HEK293 (cell line): ENCODE data around the gene ATP11C.

Experiments
- CTCF ChIA-PET: fragments of 350-600 bp; formaldehyde crosslinking; extraction: SDS; loops from one replicate; lab custom pipeline; 2021; ENCODE audit warnings: antibody characterized with exemption; lab: Yijun Ruan, JAX
- POLR2A ChIA-PET: fragments of 300-600 bp; formaldehyde crosslinking; extraction: SDS; loops from one replicate; lab custom pipeline; 2020; ENCODE audit warnings: antibody characterized with exemption, inconsistent platforms; lab: Yijun Ruan, JAX
- H3K27ac ChIP-seq: fragments of 200-500 bp; sonication (Bioruptor generic); 2 replicates; pipeline ENCODE4 v1.5.1; 2014; ENCODE audit warnings: low read depth, low read length, control low read depth, inconsistent platforms; ENCODE audit errors: extremely low read depth
- H3K36me3 ChIP-seq, 2 experiments: fragments of 200-500 bp in 1 of 2; sonication (Bioruptor generic) in 1 of 2; 1 replicate in 1 of 2; 2 replicates in 1 of 2; pipeline ENCODE4 v1.5.1; 2014 to 2017; ENCODE audit warnings: inconsistent platforms in 2 of 2, low read length in 2 of 2; ENCODE audit not compliant: control insufficient read depth in 2 of 2, insufficient read depth in 1 of 2
- H3K4me1 ChIP-seq: fragments of 200-500 bp; sonication (Bioruptor generic); 2 replicates; pipeline ENCODE4 v1.5.1; 2014; ENCODE audit warnings: mild to moderate bottlenecking, low read length, inconsistent platforms; ENCODE audit not compliant: control insufficient read depth, insufficient read depth
- H3K4me3 ChIP-seq: 2 replicates; pipeline ENCODE4 v1.5.1; 2011; ENCODE audit warnings: low read depth, mild to moderate bottlenecking, control low read depth, low read length, moderate library complexity
- H3K9me3 ChIP-seq: fragments of 200-500 bp; sonication (Bioruptor generic); 2 replicates; pipeline ENCODE4 v1.5.1; 2014; ENCODE audit warnings: low read depth, low read length, inconsistent platforms; ENCODE audit not compliant: control insufficient read depth, insufficient read depth
- KLF17 ChIP-seq: fragments of 450-650 bp; formaldehyde crosslinking; IDR thresholded peaks from 2 replicates; pipeline ENCODE4 v1.5.1; 2016; ENCODE audit warnings: missing biosample characterization, missing genetic modification characterization
- KLF7 ChIP-seq: fragments of 450-650 bp; formaldehyde crosslinking; IDR thresholded peaks from 2 replicates; pipeline ENCODE4 v1.5.1; 2016; ENCODE audit warnings: missing biosample characterization, missing genetic modification characterization, borderline replicate concordance
- REST ChIP-seq: fragments of 450-650 bp; formaldehyde crosslinking; IDR thresholded peaks from 2 replicates; pipeline ENCODE4 v1.5.1; 2016; ENCODE audit warnings: missing biosample characterization, missing genetic modification characterization
- SALL2 ChIP-seq: fragments of 450-650 bp; formaldehyde crosslinking; IDR thresholded peaks from 2 replicates; pipeline ENCODE4 v1.5.0; 2017; ENCODE audit warnings: missing biosample characterization, mild to moderate bottlenecking, missing genetic modification characterization, borderline replicate concordance
- SP3 ChIP-seq: fragments of 450-650 bp; formaldehyde crosslinking; IDR thresholded peaks from 2 replicates; pipeline ENCODE4 v1.5.1; 2016; ENCODE audit warnings: missing biosample characterization, missing genetic modification characterization
- ZBTB20 ChIP-seq: fragments of 450-650 bp; formaldehyde crosslinking; IDR thresholded peaks from 2 replicates; pipeline ENCODE4 v1.5.1; 2016; ENCODE audit warnings: missing biosample characterization, missing genetic modification characterization
- ZBTB8A ChIP-seq: fragments of 450-650 bp; formaldehyde crosslinking; IDR thresholded peaks from 2 replicates; pipeline ENCODE4 v1.5.1; 2016; ENCODE audit warnings: missing biosample characterization, missing genetic modification characterization
- ZNF138 ChIP-seq: fragments of 450-650 bp; formaldehyde crosslinking; IDR thresholded peaks from 2 replicates; pipeline ENCODE4 v1.5.1; 2016; ENCODE audit warnings: missing biosample characterization, missing genetic modification characterization, borderline replicate concordance
- ZNF148 ChIP-seq: fragments of 450-650 bp; formaldehyde crosslinking; IDR thresholded peaks from 2 replicates; pipeline ENCODE4 v1.5.0; 2017; ENCODE audit warnings: missing biosample characterization, missing genetic modification characterization, borderline replicate concordance
- ZNF155 ChIP-seq: fragments of 450-650 bp; formaldehyde crosslinking; IDR thresholded peaks from 2 replicates; pipeline ENCODE4 v1.5.1; 2016; ENCODE audit warnings: missing biosample characterization, missing genetic modification characterization
- ZNF157 ChIP-seq: fragments of 450-650 bp; formaldehyde crosslinking; IDR thresholded peaks from 2 replicates; pipeline ENCODE4 v1.5.1; 2016; ENCODE audit warnings: missing biosample characterization, missing genetic modification characterization
- ZNF16 ChIP-seq: fragments of 450-650 bp; formaldehyde crosslinking; IDR thresholded peaks from 2 replicates; pipeline ENCODE4 v1.5.1; 2016; ENCODE audit warnings: low read depth, missing biosample characterization, missing genetic modification characterization
- ZNF221 ChIP-seq: fragments of 450-650 bp; formaldehyde crosslinking; IDR thresholded peaks from 2 replicates; pipeline ENCODE4 v1.5.1; 2017; ENCODE audit warnings: missing biosample characterization, missing genetic modification characterization, borderline replicate concordance
- ZNF449 ChIP-seq: fragments of 450-650 bp; formaldehyde crosslinking; IDR thresholded peaks from 2 replicates; pipeline ENCODE4 v1.5.1; 2017; ENCODE audit warnings: missing biosample characterization, mild to moderate bottlenecking, missing genetic modification characterization, moderate library complexity
- ZNF473 ChIP-seq: fragments of 450-650 bp; formaldehyde crosslinking; IDR thresholded peaks from 2 replicates; pipeline ENCODE4 v1.5.1; 2017; ENCODE audit warnings: missing biosample characterization, missing genetic modification characterization
- ZNF521 ChIP-seq: fragments of 450-650 bp; formaldehyde crosslinking; IDR thresholded peaks from 2 replicates; pipeline ENCODE4 v1.5.1; 2017; ENCODE audit warnings: missing biosample characterization, mild to moderate bottlenecking, missing genetic modification characterization
- ZNF623 ChIP-seq: fragments of 450-650 bp; formaldehyde crosslinking; IDR thresholded peaks from 2 replicates; pipeline ENCODE4 v1.5.1; 2016; ENCODE audit warnings: missing biosample characterization, missing genetic modification characterization
- ZNF776 ChIP-seq: fragments of 450-650 bp; formaldehyde crosslinking; IDR thresholded peaks from 2 replicates; pipeline ENCODE4 v1.5.0; 2017; ENCODE audit warnings: missing biosample characterization, missing genetic modification characterization, borderline replicate concordance
- ZNF791 ChIP-seq: fragments of 450-650 bp; formaldehyde crosslinking; IDR thresholded peaks from 2 replicates; pipeline ENCODE4 v1.5.1; 2016; ENCODE audit warnings: missing biosample characterization, missing genetic modification characterization
- TF ChIP-seq, protein P1 (sequence below): fragments of 450-650 bp; formaldehyde crosslinking; IDR thresholded peaks from 2 replicates; pipeline ENCODE4 v1.5.1; 2016; ENCODE audit warnings: missing biosample characterization, missing genetic modification characterization, borderline replicate concordance
- TF ChIP-seq, protein P2 (sequence below): fragments of 450-650 bp; formaldehyde crosslinking; IDR thresholded peaks from 2 replicates; pipeline ENCODE4 v1.5.1; 2016; ENCODE audit warnings: missing biosample characterization, missing genetic modification characterization

Gene ATP11C

DNA sequence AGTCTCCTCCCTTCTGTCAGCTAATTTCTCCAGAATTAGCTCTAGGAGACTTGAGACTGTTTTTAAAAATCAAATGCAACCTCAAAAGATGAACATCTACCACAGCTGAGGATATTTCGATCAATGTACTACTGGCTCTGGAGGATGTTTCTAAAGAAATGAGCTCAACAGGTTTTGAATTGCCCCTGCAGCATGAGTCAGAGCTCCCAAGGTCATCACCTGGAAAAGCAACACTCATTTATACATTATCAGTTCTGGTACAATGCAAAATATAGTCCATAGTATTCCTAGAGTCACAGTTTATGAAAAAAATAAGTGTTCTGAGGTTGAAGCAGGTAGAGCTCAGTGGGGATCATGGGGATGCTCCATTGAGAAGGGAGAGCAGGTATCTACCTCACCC, 174.0 kb downstream of the ATP11C start (continued):
- TF ChIP-seq ZNF776 (tag by site-specific recombination) (no peak), KLF7 (no peak), ZNF155 (tag by site-specific recombination) (no peak), ZNF449 (no peak), KLF17 (tag by site-specific recombination) (no peak)
- TF ChIP-seq, protein P1, sequence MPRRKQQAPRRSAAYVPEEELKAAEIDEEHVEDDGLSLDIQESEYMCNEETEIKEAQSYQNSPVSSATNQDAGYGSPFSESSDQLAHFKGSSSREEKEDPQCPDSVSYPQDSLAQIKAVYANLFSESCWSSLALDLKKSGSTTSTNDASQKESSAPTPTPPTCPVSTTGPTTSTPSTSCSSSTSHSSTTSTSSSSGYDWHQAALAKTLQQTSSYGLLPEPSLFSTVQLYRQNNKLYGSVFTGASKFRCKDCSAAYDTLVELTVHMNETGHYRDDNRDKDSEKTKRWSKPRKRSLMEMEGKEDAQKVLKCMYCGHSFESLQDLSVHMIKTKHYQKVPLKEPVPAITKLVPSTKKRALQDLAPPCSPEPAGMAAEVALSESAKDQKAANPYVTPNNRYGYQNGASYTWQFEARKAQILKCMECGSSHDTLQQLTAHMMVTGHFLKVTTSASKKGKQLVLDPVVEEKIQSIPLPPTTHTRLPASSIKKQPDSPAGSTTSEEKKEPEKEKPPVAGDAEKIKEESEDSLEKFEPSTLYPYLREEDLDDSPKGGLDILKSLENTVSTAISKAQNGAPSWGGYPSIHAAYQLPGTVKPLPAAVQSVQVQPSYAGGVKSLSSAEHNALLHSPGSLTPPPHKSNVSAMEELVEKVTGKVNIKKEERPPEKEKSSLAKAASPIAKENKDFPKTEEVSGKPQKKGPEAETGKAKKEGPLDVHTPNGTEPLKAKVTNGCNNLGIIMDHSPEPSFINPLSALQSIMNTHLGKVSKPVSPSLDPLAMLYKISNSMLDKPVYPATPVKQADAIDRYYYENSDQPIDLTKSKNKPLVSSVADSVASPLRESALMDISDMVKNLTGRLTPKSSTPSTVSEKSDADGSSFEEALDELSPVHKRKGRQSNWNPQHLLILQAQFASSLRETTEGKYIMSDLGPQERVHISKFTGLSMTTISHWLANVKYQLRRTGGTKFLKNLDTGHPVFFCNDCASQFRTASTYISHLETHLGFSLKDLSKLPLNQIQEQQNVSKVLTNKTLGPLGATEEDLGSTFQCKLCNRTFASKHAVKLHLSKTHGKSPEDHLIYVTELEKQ: no peak

DNA sequence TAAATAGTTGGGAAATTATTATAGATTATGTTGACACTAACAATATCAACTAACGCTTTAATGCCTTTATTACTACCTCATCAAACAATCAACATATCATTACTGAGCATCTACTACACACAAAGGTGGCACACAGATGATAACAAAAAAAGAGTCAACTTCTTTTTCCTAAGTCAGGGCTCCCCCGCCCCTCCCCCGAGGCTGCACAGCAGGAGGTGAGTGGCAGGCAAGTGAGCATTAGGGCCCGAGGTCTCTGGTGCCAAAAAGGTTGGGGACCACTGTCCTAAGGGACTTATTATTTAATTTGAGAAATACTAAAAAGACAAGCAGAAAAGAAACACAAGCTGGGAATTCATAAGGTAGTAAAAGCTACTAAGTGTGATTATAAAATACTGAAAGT, 174.6 kb downstream of the ATP11C start:
- Histone ChIP-seq H3K27ac (no peak overlapping the region), H3K36me3 (peaks cover 4 to 7% of the 10 kb centered on the region in 2 experiments; a peak in 2 of 3 replicates), H3K4me3 (no peak overlapping the region), H3K4me1 (no peaks in the 10 kb centered on the region), H3K9me3 (no peaks in the 10 kb centered on the region; the same call in 1 of the 2 replicates)
- ChIA-PET CTCF (interaction anchor here (0.7 to 1.8 kb wide), 3 partner anchors 9 to 1002 kb away, joined by 3 to 5 read pairs (median 4); no protein-coding TSS in a partner anchor), POLR2A (no interaction called here)
- no peak for TF ChIP-seq ZBTB20 (tag by site-specific recombination)
- TF ChIP-seq, protein P2, sequence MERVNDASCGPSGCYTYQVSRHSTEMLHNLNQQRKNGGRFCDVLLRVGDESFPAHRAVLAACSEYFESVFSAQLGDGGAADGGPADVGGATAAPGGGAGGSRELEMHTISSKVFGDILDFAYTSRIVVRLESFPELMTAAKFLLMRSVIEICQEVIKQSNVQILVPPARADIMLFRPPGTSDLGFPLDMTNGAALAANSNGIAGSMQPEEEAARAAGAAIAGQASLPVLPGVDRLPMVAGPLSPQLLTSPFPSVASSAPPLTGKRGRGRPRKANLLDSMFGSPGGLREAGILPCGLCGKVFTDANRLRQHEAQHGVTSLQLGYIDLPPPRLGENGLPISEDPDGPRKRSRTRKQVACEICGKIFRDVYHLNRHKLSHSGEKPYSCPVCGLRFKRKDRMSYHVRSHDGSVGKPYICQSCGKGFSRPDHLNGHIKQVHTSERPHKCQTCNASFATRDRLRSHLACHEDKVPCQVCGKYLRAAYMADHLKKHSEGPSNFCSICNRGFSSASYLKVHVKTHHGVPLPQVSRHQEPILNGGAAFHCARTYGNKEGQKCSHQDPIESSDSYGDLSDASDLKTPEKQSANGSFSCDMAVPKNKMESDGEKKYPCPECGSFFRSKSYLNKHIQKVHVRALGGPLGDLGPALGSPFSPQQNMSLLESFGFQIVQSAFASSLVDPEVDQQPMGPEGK: no peak
- TF ChIP-seq ZBTB8A (tag by site-specific recombination): no peak
- no peak for TF ChIP-seq SP3 (tag by site-specific recombination)
- no peak for TF ChIP-seq REST (tag by site-specific recombination)
- no peak for TF ChIP-seq ZNF473 (tag by site-specific recombination)
- no peak for TF ChIP-seq SALL2 (tag by site-specific recombination)
- no peak for TF ChIP-seq ZNF623
- no peak for TF ChIP-seq ZNF791 (tag by site-specific recombination)
- no peak for TF ChIP-seq ZNF138
- TF ChIP-seq ZNF221 (tag by site-specific recombination): no peak
- TF ChIP-seq ZNF521: no peak
- no peak for TF ChIP-seq ZNF148 (tag by site-specific recombination)
- no peak for TF ChIP-seq ZNF16 (tag by site-specific recombination)
- no peak for TF ChIP-seq ZNF157 (tag by site-specific recombination)
